ENCODE data around the gene ATPAF1. TPM values are rescaled to one million over a fixed set of nuclear protein-coding genes. Genes with fewer than 3 reads are reported as not detected.
A peak's percentile ranks its signal among the peaks of the same experiment; 100 is the strongest.

The ATPAF1 gene
- polyA plus RNA-seq, 2 of the 4 experiments (the other 2 are of a cell fraction): 28.9 to 63.7 TPM

DNA sequence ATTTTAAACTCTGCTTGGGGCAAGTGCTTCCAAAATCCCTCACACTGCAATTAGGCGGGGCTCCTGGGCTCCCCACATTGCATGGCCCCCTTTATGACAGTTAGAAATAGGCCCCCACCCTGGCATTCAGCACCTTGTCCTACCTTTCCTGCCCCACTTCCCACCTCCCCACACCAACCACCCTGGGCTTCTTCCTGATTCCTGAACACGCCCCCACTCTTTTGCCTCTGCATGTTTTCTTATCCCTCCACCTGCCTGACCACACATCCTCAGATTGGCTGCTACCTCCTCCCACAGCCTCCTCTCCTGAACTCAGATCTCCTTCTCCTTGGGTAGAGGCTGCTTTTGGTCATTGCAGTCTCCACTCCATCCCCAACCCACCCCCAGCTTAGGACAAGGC lies 53.1 kb downstream of the ATPAF1 start:
- Histone ChIP-seq H3K9me3 (no peaks in the 10 kb centered on the region), H3K4me3 (no peak overlapping the region), H3K4me2 (peak overlapping the region; percentile 81), H3K4me1 (peaks cover 39% of the 10 kb centered on the region), H3K27ac (no peak overlapping the region)
- TF ChIP-seq, protein P1, sequence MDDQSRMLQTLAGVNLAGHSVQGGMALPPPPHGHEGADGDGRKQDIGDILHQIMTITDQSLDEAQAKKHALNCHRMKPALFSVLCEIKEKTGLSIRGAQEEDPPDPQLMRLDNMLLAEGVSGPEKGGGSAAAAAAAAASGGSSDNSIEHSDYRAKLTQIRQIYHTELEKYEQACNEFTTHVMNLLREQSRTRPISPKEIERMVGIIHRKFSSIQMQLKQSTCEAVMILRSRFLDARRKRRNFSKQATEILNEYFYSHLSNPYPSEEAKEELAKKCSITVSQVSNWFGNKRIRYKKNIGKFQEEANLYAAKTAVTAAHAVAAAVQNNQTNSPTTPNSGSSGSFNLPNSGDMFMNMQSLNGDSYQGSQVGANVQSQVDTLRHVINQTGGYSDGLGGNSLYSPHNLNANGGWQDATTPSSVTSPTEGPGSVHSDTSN (IDR thresholded peaks at IDR 0.05): no peak
- no peak for TF ChIP-seq RARB (CRISPR knock-in tag; IDR thresholded peaks at IDR 0.05)
- no peak for TF ChIP-seq CBX8 (IDR thresholded peaks at IDR 0.05)
- WGBS (ENCODE audit: missing lambda C conversion rate): 84% methylated on average over 2 of the region's 2 CpGs
- DNase-seq (ENCODE audit: low read depth in 1 of 2, low spot score in 1 of 2): no peak
- no peak for ATAC-seq
- POLR2A ChIA-PET: interaction anchor here (1.7 to 2.4 kb wide), 2 partner anchors 11 kb away, joined by 7 to 12 read pairs; partner anchors contain the start of gene MKNK1
- CTCF ChIA-PET: no interaction called here
- FAIRE-seq: no peak

DNA sequence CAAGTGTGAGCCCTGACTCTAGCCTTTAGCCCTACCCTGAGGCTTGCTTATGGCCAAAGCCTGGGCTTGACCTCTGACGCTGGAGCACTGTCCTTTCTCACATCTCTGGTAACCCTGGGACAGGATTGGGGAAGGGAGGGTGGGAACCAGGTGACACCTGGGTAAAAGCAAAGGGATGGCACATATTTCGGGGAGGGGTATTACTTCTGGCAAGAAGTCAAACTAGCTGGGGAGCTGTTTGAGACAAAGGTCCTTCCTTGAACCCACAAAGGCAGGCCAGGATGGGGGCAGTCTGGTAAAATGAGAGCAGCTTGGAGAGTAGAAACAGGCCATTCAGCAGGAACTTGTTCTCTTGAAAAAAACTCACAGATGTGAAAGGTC lies 53.6 kb downstream of the ATPAF1 start:
- no peak for FAIRE-seq
- POLR2A ChIA-PET: interaction anchor here (1.7 kb wide), 1 partner anchor 10 kb away, joined by 7 read pairs; the partner anchor contains the start of gene MKNK1

DNA sequence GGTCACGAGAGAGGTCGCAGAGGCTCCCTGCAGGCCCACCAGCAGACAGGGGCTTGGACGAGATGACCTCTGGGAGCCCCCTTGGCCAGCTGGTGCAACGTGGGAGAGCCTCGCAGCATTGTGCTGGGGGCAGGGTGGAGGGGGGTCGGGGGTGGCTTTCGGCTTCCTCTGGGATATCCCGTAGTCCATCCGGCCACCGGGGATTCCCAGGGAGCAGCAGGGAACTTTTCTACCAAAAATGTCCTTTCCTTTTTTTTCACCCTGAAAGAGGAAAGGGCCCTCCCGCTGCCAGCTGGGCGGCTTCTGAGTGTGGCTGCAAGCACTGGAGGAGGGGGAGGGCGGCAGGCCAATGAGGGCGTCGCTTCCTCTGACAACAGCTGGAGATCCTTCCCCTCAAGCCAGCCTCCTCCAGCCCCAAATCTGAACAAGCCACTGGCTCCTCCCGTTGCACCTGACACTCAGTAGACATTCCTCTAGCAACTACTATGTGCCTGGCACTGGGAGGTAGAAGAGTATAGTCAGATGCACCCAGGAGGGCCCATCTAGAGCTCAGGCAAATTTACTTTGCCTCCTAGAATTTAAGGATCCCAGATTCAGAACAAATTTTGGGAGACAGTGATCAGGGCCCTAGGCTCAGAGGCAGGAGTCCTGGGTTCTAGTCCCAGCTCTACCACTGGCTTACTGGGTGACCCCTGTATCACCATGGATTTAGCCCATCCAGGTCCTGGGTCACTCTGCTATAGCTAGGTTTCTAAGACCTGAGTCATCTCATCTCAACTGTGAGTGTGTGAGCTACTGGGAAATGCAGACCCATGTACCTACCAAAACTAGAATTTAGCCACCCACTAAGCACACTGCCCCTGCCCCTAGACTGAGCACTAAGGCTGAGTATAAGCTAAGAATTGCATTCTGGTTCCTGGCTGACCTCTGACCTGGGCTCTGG lies 54.2 kb downstream of the ATPAF1 start:
- CTCF ChIA-PET: interaction anchor here (1.3 to 2.1 kb wide), 3 partner anchors 10 to 44 kb away, joined by 3 to 7 read pairs (median 7); no protein-coding TSS in a partner anchor
- TF ChIP-seq, protein P1 (IDR thresholded peaks at IDR 0.05): no peak
- TF ChIP-seq ZNF302 (CRISPR knock-in tag; IDR thresholded peaks at IDR 0.05): no peak
- TF ChIP-seq EHMT2 (IDR thresholded peaks at IDR 0.05; ENCODE audit: low read depth): no peak
- DNase-seq (ENCODE audit: low read depth in 1 of 2, low spot score in 1 of 2) (peak in 1 of 2 experiments; percentile 14), FAIRE-seq (no peak), ATAC-seq (no peak)
- Histone ChIP-seq H3K4me2 (0 out of 3 replicates have a peak overlapping the region, but pooled peaks have one; percentile 3), H3K9me3 (no peaks in the 10 kb centered on the region), H3K4me3 (no peak overlapping the region), H3K4me1 (peaks cover 39% of the 10 kb centered on the region), H3K27ac (0 out of 6 replicates have a peak overlapping the region, but pooled peaks of 1 of the 2 experiments have one; percentile 24)
- POLR2A ChIA-PET: interaction anchor here (1.7 kb wide), 1 partner anchor 10 kb away, joined by 7 read pairs; the partner anchor contains the start of gene MKNK1
- WGBS (ENCODE audit: missing lambda C conversion rate): 73% methylated on average over 10 of the region's 16 CpGs

More for the DNA sequence above, 53.6 kb downstream of the ATPAF1 start:
- Histone ChIP-seq H3K4me1 (peaks cover 39% of the 10 kb centered on the region), H3K27ac (no peak overlapping the region), H3K9me3 (no peaks in the 10 kb centered on the region), H3K4me2 (no peak overlapping the region), H3K4me3 (no peak overlapping the region)
- DNase-seq (ENCODE audit: low read depth in 1 of 2, low spot score in 1 of 2): no peak
- ATAC-seq: no peak
- WGBS (ENCODE audit: missing lambda C conversion rate): 74% methylated on average over 2 of the region's 2 CpGs
- TF ChIP-seq SREBF2 (IDR thresholded peaks at IDR 0.05): no peak
- TF ChIP-seq FOXS1 (CRISPR knock-in tag; IDR thresholded peaks at IDR 0.05): no peak
- TF ChIP-seq KDM1A (IDR thresholded peaks at IDR 0.05; ENCODE audit: low read depth): no peak
- no peak for TF ChIP-seq CEBPB (IDR thresholded peaks at IDR 0.05)
- TF ChIP-seq TFCP2L1 (CRISPR knock-in tag; IDR thresholded peaks at IDR 0.05): no peak
- CTCF ChIA-PET: no interaction called here

DNA sequence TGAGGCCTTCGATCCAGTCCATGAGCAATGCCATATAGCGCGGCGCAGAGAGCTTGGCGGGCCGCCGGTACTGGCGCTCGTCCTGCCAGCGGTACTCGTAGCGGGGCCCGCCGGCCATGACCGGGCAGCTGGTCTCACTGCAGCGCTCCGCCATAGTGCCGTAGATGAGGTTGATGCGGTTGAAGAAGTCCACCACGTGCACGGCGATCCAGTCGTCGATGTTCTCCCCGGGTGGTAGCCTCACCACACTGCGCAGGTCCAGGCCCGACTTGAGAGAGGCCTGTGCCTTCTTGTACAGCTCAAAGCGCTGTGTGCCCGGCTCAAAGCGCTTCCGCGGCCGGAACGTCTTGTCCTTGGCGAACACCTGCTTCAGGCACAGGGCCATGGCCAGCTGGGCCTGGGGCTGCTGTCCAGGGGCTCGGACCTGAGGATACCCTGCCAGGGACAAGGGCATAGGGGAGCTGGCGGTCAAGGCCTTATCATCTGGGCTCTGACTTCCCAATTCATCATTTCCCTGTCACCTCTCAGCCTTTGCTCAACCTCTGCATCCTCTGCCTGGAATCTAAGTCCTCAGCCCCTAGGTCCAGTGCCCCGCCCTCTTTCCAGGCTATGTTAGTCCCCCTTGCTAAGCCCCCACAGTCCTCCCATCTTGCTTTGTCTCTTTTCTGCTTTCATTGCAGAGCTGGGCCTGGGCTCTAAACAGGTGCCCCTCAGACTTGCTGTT lies 55.1 kb downstream of the ATPAF1 start:
- ChIA-PET CTCF (interaction anchor here (1.3 to 2.1 kb wide), 3 partner anchors 10 to 45 kb away, joined by 3 to 7 read pairs (median 7); no protein-coding TSS in a partner anchor), POLR2A (interaction anchor here (1.4 kb wide), 1 partner anchor 9 kb away, joined by 6 read pairs; the partner anchor contains the start of gene MKNK1)
- no peak for ATAC-seq
- DNase-seq (ENCODE audit: low read depth in 1 of 2, low spot score in 1 of 2): no peak
- 96% methylated on average over 34 of the region's 38 CpGs for WGBS (ENCODE audit: missing lambda C conversion rate)
- no peak for FAIRE-seq
- no peak overlapping the region for H3K4me3 ChIP-seq
- H3K4me1 ChIP-seq: peaks cover 39% of the 10 kb centered on the region
- H3K9me3 ChIP-seq: no peaks in the 10 kb centered on the region
- TF ChIP-seq, protein P2, sequence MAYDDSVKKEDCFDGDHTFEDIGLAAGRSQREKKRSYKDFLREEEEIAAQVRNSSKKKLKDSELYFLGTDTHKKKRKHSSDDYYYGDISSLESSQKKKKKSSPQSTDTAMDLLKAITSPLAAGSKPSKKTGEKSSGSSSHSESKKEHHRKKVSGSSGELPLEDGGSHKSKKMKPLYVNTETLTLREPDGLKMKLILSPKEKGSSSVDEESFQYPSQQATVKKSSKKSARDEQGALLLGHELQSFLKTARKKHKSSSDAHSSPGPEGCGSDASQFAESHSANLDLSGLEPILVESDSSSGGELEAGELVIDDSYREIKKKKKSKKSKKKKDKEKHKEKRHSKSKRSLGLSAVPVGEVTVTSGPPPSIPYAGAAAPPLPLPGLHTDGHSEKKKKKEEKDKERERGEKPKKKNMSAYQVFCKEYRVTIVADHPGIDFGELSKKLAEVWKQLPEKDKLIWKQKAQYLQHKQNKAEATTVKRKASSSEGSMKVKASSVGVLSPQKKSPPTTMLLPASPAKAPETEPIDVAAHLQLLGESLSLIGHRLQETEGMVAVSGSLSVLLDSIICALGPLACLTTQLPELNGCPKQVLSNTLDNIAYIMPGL (CRISPR knock-in tag; IDR thresholded peaks at IDR 0.05; ENCODE audit: borderline replicate concordance): no peak
- TF ChIP-seq JUN (IDR thresholded peaks at IDR 0.05): no peak
- TF ChIP-seq, protein P3, sequence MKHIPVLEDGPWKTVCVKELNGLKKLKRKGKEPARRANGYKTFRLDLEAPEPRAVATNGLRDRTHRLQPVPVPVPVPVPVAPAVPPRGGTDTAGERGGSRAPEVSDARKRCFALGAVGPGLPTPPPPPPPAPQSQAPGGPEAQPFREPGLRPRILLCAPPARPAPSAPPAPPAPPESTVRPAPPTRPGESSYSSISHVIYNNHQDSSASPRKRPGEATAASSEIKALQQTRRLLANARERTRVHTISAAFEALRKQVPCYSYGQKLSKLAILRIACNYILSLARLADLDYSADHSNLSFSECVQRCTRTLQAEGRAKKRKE (CRISPR knock-in tag; IDR thresholded peaks at IDR 0.05; ENCODE audit: low read depth): no peak
- no peak overlapping the region for H3K4me2 ChIP-seq
- no peak overlapping the region for H3K27ac ChIP-seq
